ENCODE results near the gene DNAJA1.
A peak's percentile ranks its signal among the peaks of the same experiment; 100 is the strongest.
"Not testable (repeated sequence)": the region's sequence is repeated elsewhere in the genome, so short reads cannot be mapped to it uniquely, and the experiment has no call there.

Gene DNAJA1

GRCh38 chr9:33024966-33025571 lies at the start of gene DNAJA1:
Gene DNAJA1 (plus strand): TSS chr9:33025273. CDS start chr9:33026485, 1,212 bp downstream.
- DNase-seq (ENCODE audit: low read depth in 2 of 2) = peak; percentile 87 to 96

DNA sequence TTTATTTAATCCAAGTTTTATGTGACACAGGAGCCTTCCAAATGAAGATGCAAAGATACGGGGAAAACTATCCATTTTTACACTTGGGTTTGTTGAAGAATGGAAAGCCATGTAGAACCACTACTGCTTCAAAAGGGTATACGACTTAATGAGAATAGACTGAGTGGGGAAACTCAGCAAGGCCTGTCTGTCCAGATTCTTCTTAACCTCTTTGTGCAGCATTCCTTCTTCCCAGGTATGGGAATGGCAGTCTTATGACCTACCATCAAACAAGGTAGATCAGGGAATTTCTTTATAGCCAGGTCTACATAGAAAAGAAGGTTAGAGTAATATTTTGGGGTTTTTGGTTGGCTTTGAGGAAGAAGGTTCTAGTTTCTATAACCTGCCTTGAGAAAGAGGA lies 47.0 kb upstream of the DNAJA1 start:
- no peak for DNase-seq (ENCODE audit: low read depth in 2 of 2)

DNA sequence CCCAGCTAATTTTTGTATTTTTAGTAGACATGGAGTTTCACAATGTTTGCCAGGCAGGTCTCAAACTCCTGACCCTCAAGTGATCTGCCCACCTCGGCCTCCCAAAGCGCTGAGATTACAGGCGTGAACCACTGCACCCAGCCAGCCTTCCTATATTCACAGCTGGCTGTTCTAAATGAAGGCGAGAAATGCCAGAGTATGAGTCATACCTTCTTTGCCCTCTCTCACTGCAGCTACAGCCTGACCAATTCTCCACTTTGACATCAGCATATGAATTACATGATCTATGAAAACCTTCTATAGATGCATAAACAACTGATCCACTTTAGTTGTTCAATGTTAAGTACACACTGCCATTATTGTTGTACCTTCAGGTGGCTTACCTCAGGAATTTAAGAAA lies 38.1 kb upstream of the DNAJA1 start:
- DNase-seq (ENCODE audit: low read depth in 2 of 2) = no peak

- DNase-seq (ENCODE audit: low read depth in 2 of 2) = no peak
Measured at GRCh38 chr9:32989660-32990059, 35.4 kb upstream of the DNAJA1 start.

DNA sequence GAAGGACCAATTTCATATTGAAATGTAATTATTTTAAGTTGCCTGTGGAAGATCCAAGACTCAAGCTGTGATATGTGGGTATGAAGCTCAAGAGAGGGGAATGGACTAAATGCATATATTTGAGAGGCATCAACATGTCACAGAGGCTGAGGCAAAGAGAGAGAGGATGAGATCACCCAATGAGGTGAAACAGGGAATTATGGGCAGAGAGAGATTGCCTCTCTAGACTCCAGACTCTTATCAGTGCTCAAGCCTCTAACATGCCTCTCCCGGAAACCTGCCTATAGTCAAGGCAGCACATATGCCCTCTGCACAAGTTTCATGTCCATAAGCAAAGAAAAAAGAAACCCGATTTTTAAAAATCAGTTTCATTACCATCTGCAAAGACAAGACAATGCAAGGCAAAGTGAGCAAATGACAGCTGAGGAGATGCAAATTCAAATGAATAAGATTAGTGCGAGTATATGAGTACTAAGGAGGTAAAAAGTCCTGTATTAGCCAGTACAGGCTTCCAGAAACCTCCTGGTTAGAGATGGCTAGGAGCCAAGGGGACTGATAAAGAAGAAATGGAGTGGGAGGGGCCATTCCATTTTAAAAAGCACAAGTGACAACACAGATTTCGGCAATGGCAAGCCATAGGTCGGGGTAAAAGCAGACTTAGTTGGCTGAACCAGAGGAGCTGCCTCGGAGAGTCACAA lies 33.0 kb upstream of the DNAJA1 start:
- DNase-seq (ENCODE audit: low read depth in 2 of 2) = no peak

DNA sequence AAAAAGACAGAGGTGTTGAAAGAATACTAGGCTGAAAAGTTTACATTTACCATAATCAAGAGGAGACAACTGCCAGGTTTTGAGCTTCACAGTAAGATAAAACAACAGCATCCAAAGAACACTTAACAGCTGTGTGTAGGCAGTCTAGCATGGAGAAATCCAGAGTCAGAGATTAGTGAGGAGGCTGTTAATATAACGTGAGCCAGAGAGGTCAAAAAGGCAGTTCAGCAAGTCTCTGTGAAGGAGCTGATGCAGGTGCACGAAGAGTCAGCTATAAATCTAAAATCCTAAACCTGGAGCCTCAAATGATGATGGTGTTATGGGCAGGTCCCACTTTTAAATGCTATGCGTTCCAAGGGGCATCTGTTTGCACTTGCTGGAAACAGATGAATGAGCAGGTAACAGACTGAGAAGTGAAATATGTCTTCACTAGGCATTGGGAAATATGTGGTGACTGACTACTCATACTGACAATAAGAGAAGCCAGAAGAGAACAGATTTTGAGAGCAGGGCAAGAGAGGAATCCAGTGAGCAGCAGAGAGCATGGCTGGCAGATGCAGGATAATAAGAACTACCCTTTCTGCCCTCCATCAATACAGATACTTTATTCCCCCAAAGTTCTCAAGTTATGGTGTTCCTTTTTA lies 32.4 kb upstream of the DNAJA1 start:
- DNase-seq (ENCODE audit: low read depth in 2 of 2) = no peak

DNA sequence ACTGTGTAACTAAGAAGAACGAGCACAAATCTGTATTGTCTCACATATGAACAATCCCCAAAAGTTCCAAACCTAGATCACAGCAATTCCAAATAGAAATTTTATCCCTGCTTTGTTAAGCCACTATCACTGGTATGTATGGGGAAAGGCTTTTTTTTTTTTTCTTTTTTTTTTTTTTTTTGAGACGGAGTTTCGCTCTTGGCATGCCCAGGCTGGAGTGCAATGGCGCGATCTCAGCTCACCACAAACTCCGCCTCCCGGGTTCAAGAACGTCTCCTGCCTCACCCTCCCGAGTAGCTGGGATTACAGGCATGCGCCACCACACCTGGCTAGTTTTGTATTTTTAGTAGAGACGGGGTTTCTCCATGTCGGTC lies 24.4 kb upstream of the DNAJA1 start:
- DNase-seq (ENCODE audit: low read depth in 2 of 2) = peak in 1 of 2 donors; percentile 1

DNA sequence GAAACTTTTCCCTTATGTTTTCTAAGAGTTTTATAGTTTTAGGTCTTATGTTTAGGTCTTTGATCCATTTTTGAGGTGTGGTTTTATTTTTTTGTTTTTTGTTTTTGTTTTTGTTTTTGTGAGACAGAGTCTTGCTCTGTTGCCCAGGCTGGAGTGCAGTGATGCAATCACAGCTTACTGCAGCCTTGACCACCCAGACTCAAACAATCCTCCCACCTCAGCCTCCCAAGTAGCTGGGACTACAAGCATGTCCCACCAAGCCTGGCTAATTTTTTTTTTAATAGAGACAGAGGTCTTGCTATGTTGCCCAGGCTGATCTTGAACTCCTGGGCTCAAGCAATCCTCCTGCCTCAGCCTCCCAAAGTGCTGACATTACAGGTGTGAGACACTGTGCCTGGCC lies 19.7 kb upstream of the DNAJA1 start:
- not testable (repeated sequence) for DNase-seq (ENCODE audit: low read depth in 2 of 2)

GRCh38 chr9:33007755-33008154 lies 17.3 kb upstream of the DNAJA1 start:
- DNase-seq (ENCODE audit: low read depth in 2 of 2) = no peak

DNA sequence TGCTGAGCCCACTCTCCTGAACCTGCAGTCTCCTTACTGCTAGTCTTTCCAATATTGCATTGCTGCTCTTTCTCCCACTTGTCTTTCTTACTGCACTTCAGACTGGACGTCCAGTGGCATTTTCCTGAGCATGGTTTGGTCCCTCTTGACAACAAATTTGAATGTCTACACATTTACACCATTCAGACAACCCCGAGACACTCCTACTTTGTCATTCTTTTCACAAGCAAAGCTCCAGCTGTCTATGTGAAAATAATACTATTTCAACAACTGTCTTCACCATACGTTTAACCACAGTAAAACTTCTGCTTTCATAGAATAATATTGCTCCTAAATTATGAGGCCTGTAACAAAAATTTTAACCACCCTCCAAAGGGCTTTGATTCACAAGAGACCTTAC lies 13.2 kb upstream of the DNAJA1 start:
- no peak for DNase-seq (ENCODE audit: low read depth in 2 of 2)

- no peak for DNase-seq (ENCODE audit: low read depth in 2 of 2)
Measured at GRCh38 chr9:33012328-33013069, 12.6 kb upstream of the DNAJA1 start.

- no peak for DNase-seq (ENCODE audit: low read depth in 2 of 2)
Measured at GRCh38 chr9:33013962-33014664, 11.0 kb upstream of the DNAJA1 start.

GRCh38 chr9:33014665-33015014 lies 10.4 kb upstream of the DNAJA1 start:
- DNase-seq (ENCODE audit: low read depth in 2 of 2) = no peak

DNA sequence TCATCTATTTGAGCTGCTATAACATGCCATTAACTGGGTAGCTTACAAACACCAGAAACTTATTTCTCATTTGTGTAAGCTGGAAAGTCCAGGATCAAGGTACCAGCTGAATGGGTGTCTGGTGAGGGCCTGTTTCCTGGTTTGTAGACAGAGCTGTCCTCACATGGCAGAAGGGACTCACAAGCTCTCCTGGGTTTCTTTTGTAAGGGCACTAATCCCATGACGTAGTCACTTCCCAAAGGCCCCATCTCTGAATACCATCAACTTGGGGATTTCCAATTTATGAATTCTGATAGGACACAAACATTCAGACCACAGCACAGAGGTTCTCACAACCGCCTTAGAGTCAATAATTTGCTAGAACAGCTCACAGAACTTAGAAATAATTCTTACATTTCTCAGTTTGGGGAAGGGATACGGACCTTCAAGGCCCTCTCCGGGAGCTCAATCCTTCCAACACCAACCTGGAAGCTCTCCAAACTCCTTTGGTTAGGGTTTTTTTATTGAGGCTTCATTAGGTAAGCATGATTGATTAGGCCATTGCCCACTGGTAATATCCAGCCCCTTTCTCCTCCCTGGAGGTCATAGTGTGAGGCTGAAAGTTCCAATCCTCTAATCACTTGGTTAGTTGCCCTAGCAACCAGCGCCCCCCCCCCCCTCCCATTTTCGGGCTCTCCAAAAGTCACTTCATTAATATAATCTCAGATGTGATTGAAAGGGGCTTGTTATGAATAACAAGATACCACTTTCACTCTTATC lies 7.6 kb upstream of the DNAJA1 start:
- DNase-seq (ENCODE audit: low read depth in 2 of 2) = no peak

DNA sequence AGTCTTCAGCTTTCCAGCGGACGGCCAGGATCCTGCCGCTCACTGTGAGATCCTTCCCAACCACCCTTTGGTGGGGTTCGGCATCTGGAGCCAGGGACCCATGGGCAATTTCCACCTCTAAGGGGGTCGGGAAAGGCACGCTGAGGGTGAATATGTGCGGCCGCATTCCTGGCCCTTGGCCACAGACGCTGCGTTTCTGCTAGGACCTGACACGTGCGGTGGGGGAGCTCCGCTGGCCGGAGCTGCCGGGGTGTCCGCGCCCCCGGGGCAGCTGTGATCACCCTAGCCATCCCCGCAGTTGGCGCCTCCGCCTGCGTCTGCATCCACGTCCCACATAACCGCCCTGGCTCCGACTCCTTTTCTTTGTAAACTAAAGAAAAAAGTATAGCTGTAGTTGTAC lies 5.3 kb upstream of the DNAJA1 start:
- DNase-seq (ENCODE audit: low read depth in 2 of 2) = no peak

GRCh38 chr9:33022303-33022702 lies 2.8 kb upstream of the DNAJA1 start:
- DNase-seq (ENCODE audit: low read depth in 2 of 2) = no peak

DNA sequence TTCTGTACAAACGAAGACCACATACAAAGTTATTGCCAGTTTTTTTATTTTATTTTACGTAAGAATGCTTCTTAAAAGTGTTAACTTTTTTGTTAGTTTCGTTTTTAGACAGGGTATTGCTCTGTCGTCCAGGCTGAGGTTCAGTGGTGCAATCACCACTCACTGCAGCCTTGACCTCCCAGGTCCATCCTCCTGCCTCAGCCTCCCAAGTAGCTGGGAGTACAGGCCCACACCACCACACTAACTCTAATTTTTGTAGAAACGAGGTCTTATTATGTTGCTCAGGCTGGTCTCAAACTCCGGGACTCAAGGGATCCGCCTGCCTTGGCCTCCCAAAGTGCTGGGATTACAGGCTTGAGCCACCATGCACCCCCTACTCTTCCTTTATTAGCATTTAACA lies 2.3 kb upstream of the DNAJA1 start:
- DNase-seq (ENCODE audit: low read depth in 2 of 2) = no peak

- no peak for DNase-seq (ENCODE audit: low read depth in 2 of 2)
Measured at GRCh38 chr9:33023661-33024060, 1.4 kb upstream of the DNAJA1 start.

GRCh38 chr9:33024126-33024965 lies 727 bp upstream of the DNAJA1 start:
- DNase-seq (ENCODE audit: low read depth in 2 of 2) = no peak

GRCh38 chr9:33025572-33026342 lies 684 bp downstream of the DNAJA1 start:
- peak; percentile 72 to 77 for DNase-seq (ENCODE audit: low read depth in 2 of 2)

All from stimulated activated CD8-positive, alpha-beta memory T cell treated with anti-CD3 and anti-CD28 coated beads, Interleukin-7, amount 100 ng/mL, for 4 hours (primary cell).